ENCODE measurements around the gene LMO3. TPM values are rescaled to one million over a fixed set of nuclear protein-coding genes. Genes with fewer than 3 reads are reported as not detected.
"Not testable (repeated sequence)": the region's sequence is repeated elsewhere in the genome, so short reads cannot be mapped to it uniquely, and the experiment has no call there.

The LMO3 gene
- total RNA-seq, 1 experiment from 2014 or later, result 8.2 TPM

DNA sequence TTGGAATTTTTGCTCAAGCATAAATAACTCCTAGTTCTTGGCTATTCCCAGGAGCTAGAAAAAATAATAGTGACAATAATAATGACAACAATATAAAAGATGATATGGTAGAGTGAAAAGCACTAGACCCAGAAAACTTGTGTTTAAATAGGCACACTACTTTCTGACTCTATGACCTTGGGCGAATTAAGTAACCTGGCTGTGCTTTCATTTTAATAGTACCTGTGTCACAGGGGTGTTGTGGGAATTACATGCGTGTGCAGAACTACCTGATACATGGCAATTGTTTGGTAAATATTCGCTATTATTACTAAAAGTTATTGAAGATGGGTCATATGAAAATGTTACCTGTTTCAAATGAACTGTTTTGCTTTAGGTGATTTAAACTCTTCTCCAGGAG, 60.1 kb downstream of the LMO3 start:
- Histone ChIP-seq H3K4me1 (peaks cover 18% of the 10 kb centered on the region), H3K4me3 (no peak overlapping the region), H3K9me3 (replicated peaks) (no peaks in the 10 kb centered on the region), H3K36me3 (no peaks in the 10 kb centered on the region), H3K27ac (no peak overlapping the region), H3K27me3 (no peaks in the 10 kb centered on the region)
- no peak for DNase-seq

DNA sequence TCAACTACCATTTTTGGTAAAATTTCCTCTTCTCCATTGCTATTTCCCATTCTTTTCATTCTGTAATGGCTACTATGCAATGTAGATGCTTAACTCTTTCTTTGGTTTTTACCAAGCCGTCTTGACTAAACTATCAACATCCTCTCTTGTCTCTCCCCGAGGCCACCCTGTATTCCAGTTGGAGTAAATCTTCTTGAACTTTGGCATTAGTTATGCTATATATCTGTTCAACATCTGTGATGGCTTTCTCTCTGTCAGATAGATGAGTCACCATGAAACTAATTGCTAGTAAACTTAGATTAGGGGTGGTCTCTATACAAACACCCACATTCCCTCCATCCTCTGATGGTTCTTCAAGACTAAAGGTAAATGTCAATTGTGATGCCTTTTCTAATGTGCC, 63.4 kb downstream of the LMO3 start:
- Histone ChIP-seq H3K4me1 (peaks cover 18% of the 10 kb centered on the region), H3K27me3 (no peaks in the 10 kb centered on the region), H3K4me3 (no peak overlapping the region), H3K27ac (peak overlapping the region; percentile 67), H3K36me3 (no peaks in the 10 kb centered on the region), H3K9me3 (replicated peaks) (no peaks in the 10 kb centered on the region; the same call in 1 of the 2 replicates)
- DNase-seq, result peak; percentile 60 to 74

DNA sequence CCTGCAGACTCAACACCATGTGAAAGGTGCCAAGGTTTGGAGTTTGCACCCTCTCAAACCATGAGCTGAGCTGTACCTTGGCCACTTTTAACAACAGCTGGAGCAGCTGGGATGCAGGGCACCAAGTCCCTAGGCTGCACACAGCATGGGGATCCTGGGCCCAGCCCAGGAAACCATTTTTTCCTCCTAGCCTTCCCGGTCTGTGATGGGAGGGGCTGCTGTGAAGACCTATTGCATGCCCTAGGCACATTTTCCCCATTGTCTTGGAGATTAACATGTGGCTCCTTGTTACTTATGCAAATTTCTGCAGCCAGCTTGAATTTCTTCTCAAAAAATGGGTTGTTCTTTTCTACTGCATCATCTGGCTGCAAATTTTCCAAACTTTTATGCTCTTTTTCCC, 68.3 kb downstream of the LMO3 start:
- DNase-seq; H3K4me3 ChIP-seq; H3K27me3 ChIP-seq; H3K36me3 ChIP-seq; H3K27ac ChIP-seq; H3K9me3 ChIP-seq (replicated peaks): not testable (repeated sequence)
- peaks cover 20% of the 10 kb centered on the region for H3K4me1 ChIP-seq

DNA sequence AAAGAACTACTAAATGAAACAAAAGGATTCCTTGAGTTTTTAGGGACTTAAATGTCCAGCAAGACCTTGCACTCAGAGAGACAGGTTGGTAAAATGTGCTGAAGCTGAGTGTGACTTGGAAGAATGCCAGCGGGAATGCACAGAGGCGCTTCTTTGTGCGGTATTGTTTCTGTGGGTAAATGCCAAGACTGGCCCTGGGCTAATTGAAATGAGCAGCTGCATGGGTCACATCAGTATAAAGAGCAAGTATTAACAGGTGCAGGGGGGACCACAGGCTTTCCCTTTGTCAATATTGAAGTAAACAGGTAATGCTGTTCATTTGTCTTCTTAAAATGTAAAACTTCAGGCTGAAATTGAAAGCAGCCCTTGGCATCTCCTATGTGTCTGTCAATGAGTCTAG, 74.3 kb downstream of the LMO3 start:
- H3K27ac ChIP-seq, result peak overlapping the region; percentile 68
- peaks cover 34% of the 10 kb centered on the region for H3K4me1 ChIP-seq
- H3K4me3 ChIP-seq, result no peak overlapping the region
- no peaks in the 10 kb centered on the region for H3K27me3 ChIP-seq
- H3K9me3 ChIP-seq (replicated peaks), result no peaks in the 10 kb centered on the region
- H3K36me3 ChIP-seq, result no peaks in the 10 kb centered on the region
- DNase-seq, result peak; percentile 91 to 98

DNA sequence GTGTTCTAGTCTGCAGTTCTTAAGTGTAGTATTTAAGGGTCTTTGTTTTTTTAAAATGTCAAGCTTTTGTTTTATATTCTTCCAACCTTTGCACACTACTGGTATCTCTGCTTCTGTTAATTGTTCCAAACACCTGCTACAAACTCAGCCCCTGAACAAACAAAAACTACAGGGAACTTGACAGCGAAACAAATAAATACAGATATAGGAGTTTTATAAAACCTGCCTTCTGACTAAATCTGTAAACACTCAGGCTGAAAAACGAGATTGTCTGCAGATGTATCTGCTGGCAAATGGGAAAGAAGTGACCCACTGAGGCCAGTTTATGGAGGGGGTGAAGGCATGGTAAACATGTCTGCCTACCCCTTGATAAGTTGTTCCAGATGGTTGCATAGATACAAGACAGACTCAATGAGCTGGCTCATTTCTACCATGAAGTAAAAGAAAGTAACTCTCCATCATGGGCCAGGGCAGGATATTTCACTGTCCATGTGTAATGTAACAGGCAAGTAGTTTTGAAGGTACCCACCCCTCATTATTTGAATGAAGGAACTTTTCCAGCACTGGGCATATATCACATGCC, 75.6 kb downstream of the LMO3 start:
- no peak overlapping the region for H3K27ac ChIP-seq
- no peaks in the 10 kb centered on the region for H3K36me3 ChIP-seq
- peaks cover 34% of the 10 kb centered on the region for H3K4me1 ChIP-seq
- no peaks in the 10 kb centered on the region for H3K27me3 ChIP-seq
- no peak for DNase-seq
- no peak overlapping the region for H3K4me3 ChIP-seq
- H3K9me3 ChIP-seq (replicated peaks), result no peaks in the 10 kb centered on the region

DNA sequence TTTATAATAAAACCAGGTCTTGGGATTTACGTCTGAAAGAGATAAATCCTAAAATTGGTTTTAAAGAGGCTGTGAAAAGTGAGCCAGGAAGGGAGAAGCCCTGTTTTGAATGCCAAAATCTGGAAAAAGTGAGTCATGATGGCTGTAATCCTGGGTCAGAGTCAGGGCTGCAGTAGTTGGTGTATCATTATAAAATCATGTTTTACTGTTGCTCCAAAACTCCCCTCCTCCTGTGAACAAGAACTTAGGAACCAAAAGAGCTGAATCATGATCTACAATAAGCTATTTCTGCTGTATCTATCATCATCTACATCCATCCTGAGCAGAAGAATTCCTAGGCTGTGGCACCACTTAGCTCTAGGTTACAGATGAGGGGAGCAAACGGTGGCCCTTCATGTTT, 79.3 kb downstream of the LMO3 start:
- H3K27ac ChIP-seq, result no peak overlapping the region
- H3K27me3 ChIP-seq, result no peaks in the 10 kb centered on the region
- no peak for DNase-seq
- peaks cover 15% of the 10 kb centered on the region for H3K4me1 ChIP-seq
- H3K9me3 ChIP-seq (replicated peaks), result no peaks in the 10 kb centered on the region
- no peaks in the 10 kb centered on the region for H3K36me3 ChIP-seq
- no peak overlapping the region for H3K4me3 ChIP-seq

DNA sequence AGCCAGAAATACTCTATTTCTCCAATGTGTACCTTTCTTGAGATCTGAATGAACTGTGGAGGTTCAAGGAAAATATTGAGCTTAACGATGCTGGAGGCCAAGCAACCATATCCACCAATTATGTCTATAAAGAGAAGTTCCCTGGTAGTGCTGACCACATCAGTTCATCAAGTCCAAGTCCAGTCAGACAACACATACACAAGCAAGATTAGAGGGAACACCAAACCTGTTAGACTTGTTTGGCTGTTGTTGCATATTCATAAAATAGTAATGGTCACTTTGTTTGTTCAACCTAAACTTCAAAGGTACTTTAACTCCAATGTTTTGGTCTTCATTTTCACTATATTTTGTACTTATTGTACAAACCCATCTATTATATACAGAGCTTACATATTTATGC, 81.6 kb downstream of the LMO3 start:
- no peak for DNase-seq
- H3K4me3 ChIP-seq, result no peak overlapping the region

DNA sequence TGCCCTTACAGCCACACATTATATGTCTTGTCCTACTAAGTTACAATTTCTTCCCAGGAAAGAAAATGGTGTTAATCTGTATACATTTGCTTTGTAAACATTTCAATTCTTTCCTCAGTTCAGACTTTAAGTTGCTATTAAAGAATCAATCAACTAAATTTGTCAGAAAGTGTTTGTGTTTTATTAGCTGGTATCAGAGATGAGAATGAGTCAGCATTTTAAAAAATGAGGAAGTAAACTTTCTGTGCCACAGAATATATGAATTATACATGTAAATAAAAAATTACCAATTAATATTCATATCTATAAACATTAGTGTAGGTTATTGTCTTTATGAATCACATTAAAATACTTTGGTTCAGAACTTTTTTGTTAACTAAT, 82.0 kb downstream of the LMO3 start:
- Histone ChIP-seq H3K4me3 (no peak overlapping the region), H3K4me1 (no peaks in the 10 kb centered on the region; the same call in none of the 2 replicates), H3K36me3 (no peaks in the 10 kb centered on the region), H3K27ac (no peak overlapping the region), H3K9me3 (replicated peaks) (no peaks in the 10 kb centered on the region), H3K27me3 (no peaks in the 10 kb centered on the region)
- no peak for DNase-seq

More for the DNA sequence above, 81.6 kb downstream of the LMO3 start:
- Histone ChIP-seq H3K27ac (no peak overlapping the region), H3K36me3 (no peaks in the 10 kb centered on the region), H3K4me1 (no peaks in the 10 kb centered on the region; the same call in 1 of the 2 replicates), H3K9me3 (replicated peaks) (no peaks in the 10 kb centered on the region), H3K27me3 (no peaks in the 10 kb centered on the region)

DNA sequence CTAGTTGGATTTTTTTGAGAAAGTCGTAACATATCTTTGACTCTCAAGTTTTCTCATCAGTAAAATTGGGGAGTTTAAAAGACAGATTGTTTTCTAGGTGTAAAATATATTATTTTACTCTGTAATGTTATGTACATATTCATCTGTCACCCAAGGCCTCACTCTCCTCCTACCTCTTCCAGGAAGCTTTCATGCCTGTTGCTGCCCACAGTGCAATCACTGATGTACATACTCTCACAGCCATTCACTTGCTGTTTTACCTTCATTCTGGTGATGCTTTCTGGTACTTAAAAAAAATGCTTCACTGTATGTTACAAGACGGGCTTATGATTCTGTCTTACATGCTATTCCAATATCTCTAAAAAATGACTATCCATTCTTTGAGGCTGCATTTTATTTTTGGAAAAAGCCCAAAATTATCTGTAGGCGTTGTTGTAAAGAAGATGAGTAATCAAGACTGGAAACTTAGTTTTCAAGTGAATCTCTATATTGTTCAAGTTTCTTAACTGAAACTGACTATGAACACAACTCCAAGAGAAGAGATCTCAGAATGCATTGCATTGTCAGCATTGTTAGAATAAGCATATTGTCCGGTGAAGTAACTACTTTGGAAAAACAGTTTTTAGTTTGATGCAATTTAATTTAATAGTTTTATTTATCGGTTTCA, 82.5 kb downstream of the LMO3 start:
- no peaks in the 10 kb centered on the region for H3K36me3 ChIP-seq
- no peak for DNase-seq
- H3K4me3 ChIP-seq, result no peak overlapping the region
- peaks cover 4% of the 10 kb centered on the region for H3K4me1 ChIP-seq
- H3K27me3 ChIP-seq, result no peaks in the 10 kb centered on the region
- no peaks in the 10 kb centered on the region for H3K9me3 ChIP-seq (replicated peaks)
- H3K27ac ChIP-seq, result no peak overlapping the region

DNA sequence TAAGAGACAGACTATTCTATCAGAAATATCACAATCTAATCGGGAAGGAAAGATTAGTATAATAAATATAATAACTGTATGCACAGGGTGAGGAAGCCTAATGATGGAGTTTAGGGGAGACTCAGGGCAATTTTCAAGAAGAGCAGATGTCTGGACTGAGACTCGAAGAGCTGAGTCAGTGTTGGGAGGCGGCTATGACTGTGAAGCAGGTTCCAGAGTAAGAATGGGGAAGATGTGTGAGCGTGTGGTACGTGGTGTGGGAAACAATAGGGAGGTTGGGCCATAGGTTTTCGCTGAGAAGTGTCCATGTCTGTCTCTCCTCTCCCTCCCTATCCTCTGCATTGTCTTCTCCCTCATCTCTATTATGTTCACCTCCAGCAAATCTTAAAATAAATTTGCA, 85.6 kb downstream of the LMO3 start:
- Histone ChIP-seq H3K27me3 (no peaks in the 10 kb centered on the region), H3K4me1 (peaks cover 4% of the 10 kb centered on the region; the same call in 1 of the 2 replicates), H3K27ac (no peak overlapping the region), H3K4me3 (no peak overlapping the region), H3K36me3 (no peaks in the 10 kb centered on the region), H3K9me3 (replicated peaks) (no peaks in the 10 kb centered on the region)
- no peak for DNase-seq

DNA sequence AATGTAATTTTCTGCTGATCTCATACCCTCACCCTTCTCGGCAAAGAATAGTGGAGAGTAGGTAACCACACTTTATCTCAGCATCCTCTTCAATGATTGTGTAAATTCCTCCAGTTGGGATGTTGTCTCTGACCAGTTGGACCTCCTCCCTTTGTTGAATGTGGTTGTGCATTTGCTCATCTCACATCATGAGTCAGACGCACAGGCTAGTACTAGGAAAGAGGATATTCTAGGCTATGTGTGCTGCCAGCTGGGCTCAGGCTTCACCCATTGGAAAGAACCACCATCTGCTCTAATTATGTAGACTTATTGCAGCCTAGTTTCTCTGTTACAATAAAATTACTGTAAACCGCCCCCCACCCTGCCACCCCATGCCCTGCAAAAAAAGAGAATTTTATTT, 90.3 kb downstream of the LMO3 start:
- peak in 1 of 2 experiments; percentile 24 for DNase-seq
- no peak overlapping the region for H3K27ac ChIP-seq
- no peak overlapping the region for H3K4me3 ChIP-seq
- no peaks in the 10 kb centered on the region for H3K9me3 ChIP-seq (replicated peaks)
- peaks cover 4% of the 10 kb centered on the region; the same call in 1 of the 2 replicates for H3K4me1 ChIP-seq
- no peaks in the 10 kb centered on the region for H3K27me3 ChIP-seq
- H3K36me3 ChIP-seq, result no peaks in the 10 kb centered on the region

DNA sequence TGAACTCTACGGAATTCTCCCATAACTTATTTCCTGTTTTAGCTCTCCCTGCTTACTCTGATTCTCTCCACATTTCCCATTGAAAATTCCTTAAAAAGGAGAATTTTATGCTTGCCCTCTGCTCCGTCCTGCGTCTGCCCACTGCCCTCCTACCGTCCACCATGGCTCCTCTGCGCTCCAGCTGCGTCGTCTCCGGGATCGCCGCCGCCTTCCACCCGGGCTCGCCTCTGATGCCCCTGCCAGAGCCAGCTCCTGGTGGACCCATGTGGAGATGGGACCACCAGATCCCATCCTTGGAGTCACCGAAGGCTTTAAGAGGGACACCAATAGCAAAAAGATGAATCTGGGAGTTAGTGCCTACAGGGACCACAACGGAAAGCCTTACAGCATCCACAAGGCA, 92.7 kb downstream of the LMO3 start:
- H3K4me1 ChIP-seq, result no peaks in the 10 kb centered on the region; the same call in 1 of the 2 replicates
- DNase-seq, result no peak
- no peaks in the 10 kb centered on the region for H3K27me3 ChIP-seq
- H3K9me3 ChIP-seq (replicated peaks), result no peaks in the 10 kb centered on the region
- H3K36me3 ChIP-seq, result no peaks in the 10 kb centered on the region; the same call in 1 of the 2 replicates
- H3K4me3 ChIP-seq, result no peak overlapping the region
- no peak overlapping the region for H3K27ac ChIP-seq

DNA sequence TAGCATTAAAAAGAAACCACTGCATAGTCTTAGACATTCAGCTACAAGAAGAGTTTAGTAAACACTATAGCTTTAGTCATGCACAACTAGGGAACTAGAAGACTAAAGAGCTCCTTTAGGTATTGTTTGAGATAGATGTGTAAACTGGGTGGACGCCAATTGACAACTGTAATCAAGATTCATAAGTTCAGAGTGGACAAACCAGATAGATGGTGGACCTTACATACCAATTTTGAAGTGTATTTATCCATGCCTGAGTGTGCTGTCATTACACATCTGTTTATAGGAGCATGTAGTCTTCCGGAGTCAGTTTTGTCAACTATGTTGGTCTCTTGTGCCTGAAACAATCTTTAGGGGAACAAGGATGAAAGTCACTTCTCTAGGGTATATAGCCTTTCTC, 96.6 kb downstream of the LMO3 start:
- no peak overlapping the region for H3K4me3 ChIP-seq
- no peaks in the 10 kb centered on the region for H3K9me3 ChIP-seq (replicated peaks)
- no peaks in the 10 kb centered on the region; the same call in 1 of the 2 replicates for H3K36me3 ChIP-seq
- H3K27me3 ChIP-seq, result no peaks in the 10 kb centered on the region
- no peak overlapping the region for H3K27ac ChIP-seq
- no peaks in the 10 kb centered on the region for H3K4me1 ChIP-seq
- no peak for DNase-seq

DNA sequence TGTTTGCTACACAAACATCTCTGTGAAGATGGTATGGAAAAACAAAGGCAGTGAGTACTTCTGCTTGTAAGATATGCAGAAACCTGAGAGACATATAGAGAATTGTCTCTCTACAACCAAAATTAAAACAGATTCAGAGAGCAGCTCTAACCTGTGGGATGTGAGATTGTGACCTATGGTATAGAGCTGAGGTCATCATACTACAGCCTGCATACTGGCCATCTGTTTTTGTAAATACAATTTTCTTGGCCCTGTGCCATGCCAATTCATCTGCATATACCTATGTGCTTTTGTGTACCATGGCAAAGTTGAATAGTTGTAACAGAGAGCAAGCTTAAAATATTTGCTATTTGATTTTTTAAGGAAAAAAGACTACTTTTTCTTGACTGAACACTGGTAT, 99.6 kb downstream of the LMO3 start:
- H3K27me3 ChIP-seq, result no peaks in the 10 kb centered on the region
- H3K27ac ChIP-seq, result no peak overlapping the region
- no peaks in the 10 kb centered on the region for H3K4me1 ChIP-seq
- no peaks in the 10 kb centered on the region; the same call in 1 of the 2 replicates for H3K36me3 ChIP-seq
- H3K9me3 ChIP-seq (replicated peaks), result no peaks in the 10 kb centered on the region
- H3K4me3 ChIP-seq, result no peak overlapping the region
- no peak for DNase-seq

DNA sequence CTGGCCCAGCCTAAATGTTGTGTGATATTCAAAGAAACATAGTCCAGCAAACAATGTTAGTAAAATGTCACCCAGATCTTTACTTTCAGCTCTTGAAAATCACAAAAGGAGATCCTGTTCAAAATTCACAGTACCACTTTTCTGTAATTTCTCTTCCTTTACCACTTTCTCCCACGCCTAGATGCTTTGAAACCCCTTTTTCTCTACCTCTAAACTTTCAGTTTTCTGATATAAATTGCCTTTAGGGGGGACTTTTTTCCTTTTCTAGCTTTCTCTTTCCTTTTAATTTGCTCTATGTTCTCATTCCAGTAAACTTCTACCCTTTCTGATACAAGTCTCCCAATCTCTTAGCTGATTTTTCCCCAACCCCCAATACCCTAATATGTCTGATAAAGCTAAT, 101.8 kb downstream of the LMO3 start:
- H3K27ac ChIP-seq, result no peak overlapping the region

DNA sequence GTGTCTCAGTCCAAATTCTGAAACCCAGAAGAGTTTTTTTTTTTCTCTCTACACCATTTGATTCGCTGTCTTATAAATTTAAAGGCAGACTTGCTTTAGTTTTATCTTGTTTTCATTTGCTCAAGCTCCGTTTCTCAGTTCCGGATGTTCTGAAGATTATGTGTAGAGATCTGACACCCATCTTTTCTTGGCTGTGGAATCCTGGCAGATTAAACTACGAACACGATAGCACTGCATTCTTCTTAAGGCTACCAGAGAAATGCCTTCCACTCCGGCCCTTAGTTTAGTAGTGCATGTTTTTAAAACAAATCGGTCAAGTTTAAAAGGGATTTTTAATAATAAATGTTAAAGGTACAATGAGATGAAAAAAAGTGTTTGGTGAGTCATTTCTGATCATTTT, 106.4 kb downstream of the LMO3 start:
- Histone ChIP-seq H3K27me3 (no peaks in the 10 kb centered on the region), H3K4me3 (no peak overlapping the region), H3K4me1 (no peaks in the 10 kb centered on the region), H3K36me3 (no peaks in the 10 kb centered on the region), H3K9me3 (replicated peaks) (no peaks in the 10 kb centered on the region), H3K27ac (no peak overlapping the region)
- no peak for DNase-seq

More for the DNA sequence above, 101.8 kb downstream of the LMO3 start:
- Histone ChIP-seq H3K36me3 (no peaks in the 10 kb centered on the region), H3K4me3 (no peak overlapping the region), H3K4me1 (no peaks in the 10 kb centered on the region), H3K27me3 (no peaks in the 10 kb centered on the region), H3K9me3 (replicated peaks) (no peaks in the 10 kb centered on the region)
- no peak for DNase-seq
